ENCODE results near the gene IL23R. TPM values are rescaled to one million over a fixed set of nuclear protein-coding genes. Genes with fewer than 3 reads are reported as not detected.
"Not testable (repeated sequence)": the region's sequence is repeated elsewhere in the genome, so short reads cannot be mapped to it uniquely, and the experiment has no call there.

The IL23R gene
- polyA plus RNA-seq, 1 of the 3 experiments (the other 2 are of a cell fraction), result not detected

- POLR2A ChIA-PET, result no interaction called here
- 62% methylated on average over 8 of the region's 8 CpGs for WGBS (ENCODE audit: low lambda C conversion rate)
- CTCF ChIA-PET, result interaction anchor here (1.0 kb wide), 1 partner anchor 9 kb away, joined by 4 read pairs; no protein-coding TSS in a partner anchor
Observed at GRCh38 chr1:67204298-67204980, 38.2 kb downstream of the IL23R start.

DNA sequence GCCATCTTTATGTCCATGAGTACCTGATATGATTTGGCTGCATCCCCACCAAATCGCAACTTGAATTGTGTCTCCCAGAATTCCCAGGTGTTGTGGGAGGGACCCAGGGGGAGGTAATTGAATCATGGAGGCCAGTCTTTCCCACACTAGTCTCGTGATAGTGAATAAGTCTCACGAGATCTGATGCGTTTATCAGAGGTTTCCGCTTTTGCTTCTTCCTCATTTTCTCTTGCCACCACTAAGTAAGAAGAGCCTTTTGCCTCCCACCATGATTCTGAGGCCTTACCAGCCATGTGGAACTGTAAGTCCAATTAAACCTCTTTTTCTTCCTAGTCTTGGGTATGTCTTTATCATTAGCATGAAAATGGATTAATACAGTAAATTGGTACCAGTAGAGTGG, 41.1 kb downstream of the IL23R start:
- POLR2A ChIA-PET; DNase-seq; H4K20me1 ChIP-seq (ENCODE audit: insufficient read depth); H3K27ac ChIP-seq (ENCODE audit: low read depth in 2 of 2, low read length in 1 of 2); H3K9ac ChIP-seq; H3K4me1 ChIP-seq (ENCODE audit: control insufficient read depth in 1 of 2, insufficient read depth in 2 of 2, low read depth in 1 of 2, low read length in 1 of 2); H3K36me3 ChIP-seq (replicated peaks in 1 of 2; ENCODE audit: control insufficient read depth in 1 of 2, insufficient read depth in 2 of 2, low read length in 1 of 2); H3K4me3 ChIP-seq (ENCODE audit: low read depth in 2 of 2, low read length in 1 of 2); H3F3A ChIP-seq (replicated peaks; ENCODE audit: insufficient read depth); H3K9me2 ChIP-seq; H3K79me2 ChIP-seq (ENCODE audit: insufficient read depth); H3K9me3 ChIP-seq; H3K27me3 ChIP-seq (ENCODE audit: insufficient read depth); H2AFZ ChIP-seq (ENCODE audit: low read depth); H3K4me2 ChIP-seq: not testable (repeated sequence)
- 66% methylated on average over 5 of the region's 5 CpGs for WGBS (ENCODE audit: low lambda C conversion rate)
- CTCF ChIA-PET, result interaction anchor here (0.6 kb wide), 1 partner anchor 58 kb away, joined by 3 read pairs; no protein-coding TSS in a partner anchor

More at GRCh38 chr1:67204298-67204980, 38.2 kb downstream of the IL23R start:
- Histone ChIP-seq H3K4me2 (no peak overlapping the region), H3K27ac (ENCODE audit: low read depth in 2 of 2, low read length in 1 of 2) (no peak overlapping the region), H3K27me3 (ENCODE audit: insufficient read depth) (no peaks in the 10 kb centered on the region), H3K4me1 (ENCODE audit: control insufficient read depth in 1 of 2, insufficient read depth in 2 of 2, low read depth in 1 of 2, low read length in 1 of 2) (no peaks in the 10 kb centered on the region; a peak in 1 of 4 replicates), H3K79me2 (ENCODE audit: insufficient read depth) (no peaks in the 10 kb centered on the region), H4K20me1 (ENCODE audit: insufficient read depth) (no peaks in the 10 kb centered on the region), H3K9ac (no peak overlapping the region), H3K36me3 (replicated peaks in 1 of 2; ENCODE audit: control insufficient read depth in 1 of 2, insufficient read depth in 2 of 2, low read length in 1 of 2) (no peaks in the 10 kb centered on the region), H3K9me3 (no peaks in the 10 kb centered on the region), H3F3A (replicated peaks; ENCODE audit: insufficient read depth) (no peaks in the 10 kb centered on the region), H3K9me2 (no peaks in the 10 kb centered on the region), H3K4me3 (ENCODE audit: low read depth in 2 of 2, low read length in 1 of 2) (no peak overlapping the region), H2AFZ (ENCODE audit: low read depth) (no peak overlapping the region)
- no peak for DNase-seq
- TF ChIP-seq USF1 (IDR thresholded peaks at IDR 0.05; ENCODE audit: borderline replicate concordance, low read depth) (no peak), RXRA (IDR thresholded peaks at IDR 0.05; ENCODE audit: borderline replicate concordance, low read depth) (no peak), TEAD4 (IDR thresholded peaks at IDR 0.05; ENCODE audit: borderline replicate concordance, insufficient read depth) (no peak), JUND (IDR thresholded peaks at IDR 0.05) (no peak), NRF1 (IDR thresholded peaks at IDR 0.05; ENCODE audit: low read depth, low read length) (no peak), CHD2 (IDR thresholded peaks at IDR 0.05; ENCODE audit: low read length, partially characterized antibody) (no peak), GABPA (IDR thresholded peaks at IDR 0.05; ENCODE audit: low read depth) (no peak), RCOR1 (IDR thresholded peaks at IDR 0.05; ENCODE audit: low read length) (no peak), CTCF (IDR thresholded peaks at IDR 0.05) (no peak), MXI1 (IDR thresholded peaks at IDR 0.05; ENCODE audit: low read depth, low read length) (no peak), NFIC (IDR thresholded peaks at IDR 0.05; ENCODE audit: borderline replicate concordance) (no peak), FOXJ3 (CRISPR knock-in tag; IDR thresholded peaks at IDR 0.05) (no peak), TAF1 (IDR thresholded peaks at IDR 0.05; ENCODE audit: borderline replicate concordance, low read depth, low read length) (no peak), USF2 (IDR thresholded peaks at IDR 0.05; ENCODE audit: borderline replicate concordance, low read depth, low read length) (no peak), EZH2phosphoT487 (IDR thresholded peaks at IDR 0.05; ENCODE audit: borderline replicate concordance, low read depth) (no peak)
- TF ChIP-seq, protein P1, sequence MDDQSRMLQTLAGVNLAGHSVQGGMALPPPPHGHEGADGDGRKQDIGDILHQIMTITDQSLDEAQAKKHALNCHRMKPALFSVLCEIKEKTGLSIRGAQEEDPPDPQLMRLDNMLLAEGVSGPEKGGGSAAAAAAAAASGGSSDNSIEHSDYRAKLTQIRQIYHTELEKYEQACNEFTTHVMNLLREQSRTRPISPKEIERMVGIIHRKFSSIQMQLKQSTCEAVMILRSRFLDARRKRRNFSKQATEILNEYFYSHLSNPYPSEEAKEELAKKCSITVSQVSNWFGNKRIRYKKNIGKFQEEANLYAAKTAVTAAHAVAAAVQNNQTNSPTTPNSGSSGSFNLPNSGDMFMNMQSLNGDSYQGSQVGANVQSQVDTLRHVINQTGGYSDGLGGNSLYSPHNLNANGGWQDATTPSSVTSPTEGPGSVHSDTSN (IDR thresholded peaks at IDR 0.05), result no peak
- TF ChIP-seq, protein P2, sequence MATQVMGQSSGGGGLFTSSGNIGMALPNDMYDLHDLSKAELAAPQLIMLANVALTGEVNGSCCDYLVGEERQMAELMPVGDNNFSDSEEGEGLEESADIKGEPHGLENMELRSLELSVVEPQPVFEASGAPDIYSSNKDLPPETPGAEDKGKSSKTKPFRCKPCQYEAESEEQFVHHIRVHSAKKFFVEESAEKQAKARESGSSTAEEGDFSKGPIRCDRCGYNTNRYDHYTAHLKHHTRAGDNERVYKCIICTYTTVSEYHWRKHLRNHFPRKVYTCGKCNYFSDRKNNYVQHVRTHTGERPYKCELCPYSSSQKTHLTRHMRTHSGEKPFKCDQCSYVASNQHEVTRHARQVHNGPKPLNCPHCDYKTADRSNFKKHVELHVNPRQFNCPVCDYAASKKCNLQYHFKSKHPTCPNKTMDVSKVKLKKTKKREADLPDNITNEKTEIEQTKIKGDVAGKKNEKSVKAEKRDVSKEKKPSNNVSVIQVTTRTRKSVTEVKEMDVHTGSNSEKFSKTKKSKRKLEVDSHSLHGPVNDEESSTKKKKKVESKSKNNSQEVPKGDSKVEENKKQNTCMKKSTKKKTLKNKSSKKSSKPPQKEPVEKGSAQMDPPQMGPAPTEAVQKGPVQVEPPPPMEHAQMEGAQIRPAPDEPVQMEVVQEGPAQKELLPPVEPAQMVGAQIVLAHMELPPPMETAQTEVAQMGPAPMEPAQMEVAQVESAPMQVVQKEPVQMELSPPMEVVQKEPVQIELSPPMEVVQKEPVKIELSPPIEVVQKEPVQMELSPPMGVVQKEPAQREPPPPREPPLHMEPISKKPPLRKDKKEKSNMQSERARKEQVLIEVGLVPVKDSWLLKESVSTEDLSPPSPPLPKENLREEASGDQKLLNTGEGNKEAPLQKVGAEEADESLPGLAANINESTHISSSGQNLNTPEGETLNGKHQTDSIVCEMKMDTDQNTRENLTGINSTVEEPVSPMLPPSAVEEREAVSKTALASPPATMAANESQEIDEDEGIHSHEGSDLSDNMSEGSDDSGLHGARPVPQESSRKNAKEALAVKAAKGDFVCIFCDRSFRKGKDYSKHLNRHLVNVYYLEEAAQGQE (IDR thresholded peaks at IDR 0.05; ENCODE audit: low read depth, low read length), result no peak

Measured in SK-N-SH (cell line).